Breast epithelium (tissue), 4 donors: ENCODE data around the gene BAMBI. TPM values are rescaled to one million over a fixed set of nuclear protein-coding genes. Genes with fewer than 3 reads are reported as not detected.

Experiments used
- DNase-seq, 2 donors: peaks; one replicate each; pipeline ENCODE4 v3.0.0-alpha.2; 2019; ENCODE audit warnings: low spot score in 2 of 2
- H3K27ac ChIP-seq, 2 donors: fragments of 200-600 bp; sonication (generic) in 1 of 2; one replicate each; pipeline ENCODE4 v1.5.1; 2016 to 2019; ENCODE audit warnings: mild to moderate bottlenecking in 1 of 2
- H3K27me3 ChIP-seq, 2 donors: fragments of 200-600 bp; sonication (generic) in 1 of 2; one replicate each; pipeline versions ENCODE4 v1.5.1 to v1.6.0; 2017 to 2019; ENCODE audit warnings: control low read depth in 1 of 2, mild to moderate bottlenecking in 1 of 2
- H3K36me3 ChIP-seq: fragments of 200-600 bp; one replicate; pipeline ENCODE4 v1.5.1; 2019
- H3K4me1 ChIP-seq, 2 donors: fragments of 200-600 bp; sonication (generic); one replicate each; pipeline ENCODE4 v1.5.1; 2016 to 2019; ENCODE audit warnings: control low read depth in 1 of 2
- H3K4me3 ChIP-seq, 3 donors: fragments of 200-600 bp; sonication (generic); 1 replicate in 2 of 3; 2 replicates in 1 of 3; pipeline ENCODE4 v1.5.1; 2016 to 2019; ENCODE audit warnings: mild to moderate bottlenecking in 3 of 3, moderate library complexity in 2 of 3
- H3K9me3 ChIP-seq, 2 donors: fragments of 200-600 bp; sonication (generic) in 1 of 2; one replicate each; pipeline ENCODE4 v1.5.1; 2016 to 2019; ENCODE audit warnings: control low read depth in 1 of 2
- POLR2A ChIP-seq: fragments of 450-650 bp; IDR thresholded peaks from one replicate; pipeline ENCODE4 v1.6.1; 2016; ENCODE audit warnings: antibody characterized with exemption, mild to moderate bottlenecking, moderate library complexity
- POLR2AphosphoS5 ChIP-seq, 3 donors: sonication (generic); formaldehyde crosslinking; IDR thresholded peaks; one replicate each; pipeline ENCODE4 v1.6.1; 2017; ENCODE audit warnings: antibody characterized with exemption in 3 of 3
- intact Hi-C: fragments of 100-400 bp; cut with DNase I; formaldehyde crosslinking; loops from one replicate; pipeline ENCODE4 v1.15.1; 2023; ENCODE audit warnings: low total_unique reads
- total RNA-seq, 3 donors: library from RNA; depleted of rRNA; stranded (reverse); fragments of >200 nt; gene quantifications; one replicate each; pipeline ENCODE4 v1.1.0, GENCODE V29; 2016
- TF ChIP-seq, protein P1 (sequence below), 3 donors: fragments of 450-650 bp; IDR thresholded peaks; one replicate each; pipeline ENCODE4 v1.5.1; 2016 to 2017; ENCODE audit warnings: antibody characterized with exemption in 3 of 3, mild to moderate bottlenecking in 3 of 3, moderate library complexity in 3 of 3

BAMBI gene
- total RNA-seq, 3 donors from 2014 or later, result 3.4 to 41.9 (median 7.5) TPM

DNA sequence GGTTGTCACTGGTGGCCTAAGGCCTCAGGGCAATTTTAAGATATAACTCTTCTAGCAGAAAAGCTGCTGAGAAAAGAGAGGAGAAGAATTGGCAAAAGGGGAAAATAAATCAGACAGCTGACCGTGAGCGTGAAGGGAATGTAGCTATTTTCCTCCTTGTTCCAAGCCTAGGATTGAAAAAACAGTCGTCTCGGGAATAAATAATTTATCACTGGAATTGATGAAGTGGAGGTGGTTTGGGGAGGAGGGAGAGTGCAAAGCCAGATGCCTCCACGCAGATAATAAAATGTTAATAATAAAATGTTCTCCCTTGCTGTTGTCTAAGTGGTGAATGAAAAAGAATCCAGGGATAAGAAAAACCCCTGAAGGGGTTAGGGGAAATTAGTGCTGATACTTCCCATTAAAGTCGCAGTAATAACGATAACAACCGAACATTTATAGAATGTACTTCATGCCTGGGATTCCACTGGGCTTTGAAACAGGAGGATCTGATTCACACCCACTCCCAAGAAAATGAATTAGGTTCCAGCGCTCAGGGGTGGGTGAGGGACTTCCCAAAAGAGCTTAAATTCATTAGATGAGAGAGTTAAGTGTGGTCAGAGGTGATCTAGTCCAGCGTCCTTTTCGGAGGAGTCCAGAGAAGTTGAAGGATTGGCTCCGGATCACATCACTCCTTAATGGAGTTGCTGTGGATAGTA lies 27.3 kb downstream of the BAMBI start:
- TF ChIP-seq, protein P1, sequence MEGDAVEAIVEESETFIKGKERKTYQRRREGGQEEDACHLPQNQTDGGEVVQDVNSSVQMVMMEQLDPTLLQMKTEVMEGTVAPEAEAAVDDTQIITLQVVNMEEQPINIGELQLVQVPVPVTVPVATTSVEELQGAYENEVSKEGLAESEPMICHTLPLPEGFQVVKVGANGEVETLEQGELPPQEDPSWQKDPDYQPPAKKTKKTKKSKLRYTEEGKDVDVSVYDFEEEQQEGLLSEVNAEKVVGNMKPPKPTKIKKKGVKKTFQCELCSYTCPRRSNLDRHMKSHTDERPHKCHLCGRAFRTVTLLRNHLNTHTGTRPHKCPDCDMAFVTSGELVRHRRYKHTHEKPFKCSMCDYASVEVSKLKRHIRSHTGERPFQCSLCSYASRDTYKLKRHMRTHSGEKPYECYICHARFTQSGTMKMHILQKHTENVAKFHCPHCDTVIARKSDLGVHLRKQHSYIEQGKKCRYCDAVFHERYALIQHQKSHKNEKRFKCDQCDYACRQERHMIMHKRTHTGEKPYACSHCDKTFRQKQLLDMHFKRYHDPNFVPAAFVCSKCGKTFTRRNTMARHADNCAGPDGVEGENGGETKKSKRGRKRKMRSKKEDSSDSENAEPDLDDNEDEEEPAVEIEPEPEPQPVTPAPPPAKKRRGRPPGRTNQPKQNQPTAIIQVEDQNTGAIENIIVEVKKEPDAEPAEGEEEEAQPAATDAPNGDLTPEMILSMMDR (IDR thresholded peaks at IDR 0.05), result no peak
- TF ChIP-seq POLR2AphosphoS5 (IDR thresholded peaks at IDR 0.05) (no peak), POLR2A (no peak)
- intact Hi-C loops, result no loop called here
- no peaks in the 10 kb centered on the region for H3K27me3 ChIP-seq
- H3K36me3 ChIP-seq, result no peaks in the 10 kb centered on the region
- no peaks in the 10 kb centered on the region for H3K4me1 ChIP-seq
- no peaks in the 10 kb centered on the region for H3K9me3 ChIP-seq
- H3K4me3 ChIP-seq, result no peak overlapping the region
- H3K27ac ChIP-seq, result no peak overlapping the region
- no peak for DNase-seq

DNA sequence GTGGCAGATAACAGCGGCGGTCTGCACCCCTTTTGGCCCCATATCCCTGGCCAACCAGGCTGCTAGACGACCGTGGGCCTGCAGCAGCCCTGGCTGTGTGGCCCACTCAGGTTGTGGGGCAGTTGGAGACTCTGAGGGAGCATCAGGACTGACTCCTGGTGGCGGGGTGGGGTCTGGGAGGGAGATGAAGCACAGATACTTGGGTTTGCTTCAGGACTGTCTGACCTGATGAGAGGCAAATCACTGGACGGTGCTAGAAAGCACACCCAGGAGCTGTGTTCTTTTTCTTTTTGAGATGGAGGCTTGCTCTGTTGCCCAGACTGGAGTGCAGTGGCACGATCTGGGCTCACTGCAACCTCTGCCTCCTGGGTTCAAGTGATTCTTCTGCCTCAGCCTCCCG lies 28.2 kb downstream of the BAMBI start:
- no peaks in the 10 kb centered on the region for H3K27me3 ChIP-seq
- no peak overlapping the region for H3K27ac ChIP-seq
- no peaks in the 10 kb centered on the region for H3K9me3 ChIP-seq
- H3K36me3 ChIP-seq, result no peaks in the 10 kb centered on the region
- no peak for DNase-seq
- no peak for TF ChIP-seq POLR2AphosphoS5 (IDR thresholded peaks at IDR 0.05)
- no peak for TF ChIP-seq POLR2A
- TF ChIP-seq, protein P1 (IDR thresholded peaks at IDR 0.05), result no peak
- no peak overlapping the region for H3K4me3 ChIP-seq
- intact Hi-C loops, result no loop called here
- H3K4me1 ChIP-seq, result no peaks in the 10 kb centered on the region

DNA sequence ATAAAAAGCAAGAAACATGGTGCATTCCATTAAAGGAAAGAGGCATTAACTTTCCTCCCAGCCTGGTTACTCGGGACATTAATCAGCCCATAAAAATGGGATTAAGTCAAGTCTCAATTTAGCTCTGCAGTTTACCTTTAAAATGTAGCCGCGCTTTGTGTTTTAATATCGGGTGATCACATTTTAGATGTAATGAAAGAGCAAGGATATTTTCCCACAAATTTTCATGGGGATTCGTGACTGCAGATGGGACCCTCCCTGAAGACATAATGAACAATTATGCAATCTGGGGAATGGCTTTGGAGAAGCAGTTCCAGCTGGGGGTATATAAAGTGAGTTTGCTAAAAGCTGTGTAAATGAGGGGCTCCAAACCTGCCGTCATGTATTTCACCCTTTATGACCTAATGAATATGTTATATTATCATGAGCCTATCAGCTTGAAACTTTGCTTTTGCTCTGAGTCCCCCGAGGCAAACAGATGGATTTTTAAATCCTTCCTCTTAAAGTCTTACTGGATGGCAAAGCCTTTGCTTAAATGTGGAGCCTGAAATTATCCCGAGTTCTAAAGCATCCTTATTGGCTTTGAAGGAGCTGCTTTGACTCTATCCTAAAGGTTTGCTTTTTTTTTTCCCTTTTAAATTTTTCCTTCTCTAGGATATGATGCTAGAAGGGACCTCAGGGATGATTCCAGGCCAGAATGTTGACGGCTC lies 31.8 kb downstream of the BAMBI start:
- Histone ChIP-seq H3K9me3 (no peaks in the 10 kb centered on the region), H3K4me1 (no peaks in the 10 kb centered on the region), H3K27me3 (no peaks in the 10 kb centered on the region), H3K27ac (no peak overlapping the region), H3K36me3 (no peaks in the 10 kb centered on the region), H3K4me3 (no peak overlapping the region)
- TF ChIP-seq POLR2AphosphoS5 (IDR thresholded peaks at IDR 0.05) (no peak), POLR2A (no peak)
- TF ChIP-seq, protein P1 (IDR thresholded peaks at IDR 0.05), result no peak
- no peak for DNase-seq
- intact Hi-C loops, result no loop called here

DNA sequence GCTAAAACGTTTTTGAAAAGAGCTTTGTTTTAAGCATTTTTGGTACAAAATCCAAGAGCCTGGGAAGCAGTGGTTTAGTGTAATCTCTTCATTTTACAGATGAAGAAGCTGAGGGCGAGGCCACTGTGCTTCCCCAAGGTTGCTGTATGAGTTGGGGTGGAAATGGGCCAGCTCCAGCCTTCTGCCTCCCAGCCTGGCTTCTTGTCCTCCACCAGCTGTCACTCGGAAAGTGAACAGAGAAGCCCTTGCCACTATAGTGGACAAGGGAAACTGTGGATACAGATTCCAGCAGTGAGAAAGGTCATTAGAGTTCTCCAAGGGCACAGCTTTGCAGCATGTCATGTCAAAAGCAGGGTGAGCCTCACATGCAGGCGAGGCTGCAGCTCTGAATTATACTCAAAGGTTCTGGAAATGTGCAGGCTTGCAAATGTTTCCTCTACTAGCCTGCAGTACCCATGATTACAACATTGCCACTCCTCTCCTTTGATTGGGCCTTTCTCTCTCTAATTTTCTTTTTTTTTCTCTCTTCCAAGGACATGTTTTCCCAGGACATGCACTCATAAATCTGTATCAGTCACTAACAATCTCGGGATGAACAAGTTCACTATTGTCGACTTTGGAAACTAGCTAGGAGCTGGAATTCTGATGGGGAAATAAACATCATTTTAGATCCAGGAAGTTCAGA lies 33.0 kb downstream of the BAMBI start:
- Histone ChIP-seq H3K27ac (no peak overlapping the region), H3K4me1 (no peaks in the 10 kb centered on the region), H3K27me3 (no peaks in the 10 kb centered on the region), H3K4me3 (no peak overlapping the region), H3K9me3 (no peaks in the 10 kb centered on the region), H3K36me3 (no peaks in the 10 kb centered on the region)
- no peak for TF ChIP-seq POLR2AphosphoS5 (IDR thresholded peaks at IDR 0.05)
- intact Hi-C loops, result loop anchor here (5.0 kb wide), 1 partner anchor 1432 kb away; no protein-coding TSS in a partner anchor
- no peak for DNase-seq

DNA sequence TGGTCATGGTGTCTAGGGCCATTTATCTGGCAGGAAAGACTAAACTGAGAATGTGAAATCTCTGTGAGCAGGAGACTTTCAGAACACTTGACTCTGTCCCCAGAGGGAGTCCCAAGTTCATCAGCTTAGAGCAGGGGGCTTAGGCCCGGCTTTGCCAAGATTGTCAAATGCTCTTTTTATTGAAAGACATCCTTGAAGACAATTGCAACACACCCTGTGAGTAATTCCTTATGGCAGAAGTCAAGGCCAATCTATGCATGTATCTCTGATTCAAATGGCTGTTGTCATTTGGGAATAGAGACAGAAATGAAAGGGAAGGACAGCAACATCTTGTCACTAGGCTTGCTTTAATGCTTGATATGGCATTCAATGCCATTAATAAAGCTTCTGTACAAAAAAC lies 33.7 kb downstream of the BAMBI start:
- no peak overlapping the region for H3K27ac ChIP-seq
- no peak for DNase-seq
- H3K36me3 ChIP-seq, result no peaks in the 10 kb centered on the region
- H3K9me3 ChIP-seq, result no peaks in the 10 kb centered on the region
- no peaks in the 10 kb centered on the region for H3K4me1 ChIP-seq
- intact Hi-C loops, result loop anchor here (5.0 kb wide), 1 partner anchor 1431 kb away; no protein-coding TSS in a partner anchor
- H3K27me3 ChIP-seq, result no peaks in the 10 kb centered on the region
- TF ChIP-seq POLR2AphosphoS5 (IDR thresholded peaks at IDR 0.05), result no peak
- TF ChIP-seq, protein P1 (IDR thresholded peaks at IDR 0.05), result no peak
- TF ChIP-seq POLR2A, result no peak
- no peak overlapping the region for H3K4me3 ChIP-seq
